Neural cell (in vitro differentiated cells): Measurements from ENCODE around the gene CHDH.

Source experiments
- CTCF ChIP-seq: fragments of 450-650 bp; IDR thresholded peaks from 2 replicates; pipeline ENCODE4 v1.5.1; 2014; ENCODE audit warnings: antibody characterized with exemption, mild to moderate bottlenecking, moderate library complexity; ENCODE audit not compliant: poor library complexity, severe bottlenecking
- POLR2AphosphoS5 ChIP-seq: IDR thresholded peaks from 2 replicates; pipeline ENCODE4 v1.6.1; 2012
- REST ChIP-seq: IDR thresholded peaks from 2 replicates; pipeline ENCODE4 v1.6.1; 2012; ENCODE audit warnings: borderline replicate concordance

GRCh38 chr3:53887446-53887845, 41.2 kb upstream of the CHDH start:
- TF ChIP-seq CTCF (no peak), POLR2AphosphoS5 (no peak), REST (no peak)
